ENCODE results near the gene SLC2A10.

Gene SLC2A10

DNA sequence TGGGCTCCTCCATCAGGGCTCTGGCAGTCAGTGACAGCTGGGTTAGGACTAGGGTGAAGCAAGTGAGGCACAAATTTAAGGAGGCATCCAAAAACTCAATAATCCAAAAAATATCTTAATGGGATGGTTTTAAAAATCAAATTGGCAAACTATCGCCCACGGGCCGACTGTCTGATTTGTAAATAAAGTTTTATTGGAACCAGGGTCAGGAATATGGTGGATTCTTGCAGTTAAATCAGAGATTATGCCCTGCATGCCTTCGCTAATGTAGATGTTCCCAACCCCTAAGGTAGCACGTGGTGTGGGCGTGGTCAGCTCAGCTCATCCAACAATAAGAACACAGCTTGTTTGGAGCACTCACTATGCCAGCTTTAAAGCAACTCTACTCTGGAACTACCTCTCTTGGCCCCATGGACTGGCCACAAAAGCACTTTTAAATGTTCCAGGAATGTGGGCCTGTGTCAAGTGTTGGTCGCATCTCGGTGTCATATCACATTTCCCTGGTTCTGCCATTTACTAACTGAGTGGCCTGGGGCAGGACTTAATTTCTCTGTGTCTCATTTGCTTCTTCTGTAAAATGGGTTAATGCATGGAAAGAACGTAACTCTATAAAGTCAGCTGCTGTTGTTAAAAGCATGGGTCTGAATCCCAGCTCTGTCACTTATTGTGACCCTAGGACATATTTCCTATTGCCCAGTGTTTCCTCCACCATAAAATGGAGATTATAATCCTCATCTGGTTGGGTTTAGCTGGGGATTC, 27.2 kb upstream of the SLC2A10 start:
- no peak for DNase-seq

DNA sequence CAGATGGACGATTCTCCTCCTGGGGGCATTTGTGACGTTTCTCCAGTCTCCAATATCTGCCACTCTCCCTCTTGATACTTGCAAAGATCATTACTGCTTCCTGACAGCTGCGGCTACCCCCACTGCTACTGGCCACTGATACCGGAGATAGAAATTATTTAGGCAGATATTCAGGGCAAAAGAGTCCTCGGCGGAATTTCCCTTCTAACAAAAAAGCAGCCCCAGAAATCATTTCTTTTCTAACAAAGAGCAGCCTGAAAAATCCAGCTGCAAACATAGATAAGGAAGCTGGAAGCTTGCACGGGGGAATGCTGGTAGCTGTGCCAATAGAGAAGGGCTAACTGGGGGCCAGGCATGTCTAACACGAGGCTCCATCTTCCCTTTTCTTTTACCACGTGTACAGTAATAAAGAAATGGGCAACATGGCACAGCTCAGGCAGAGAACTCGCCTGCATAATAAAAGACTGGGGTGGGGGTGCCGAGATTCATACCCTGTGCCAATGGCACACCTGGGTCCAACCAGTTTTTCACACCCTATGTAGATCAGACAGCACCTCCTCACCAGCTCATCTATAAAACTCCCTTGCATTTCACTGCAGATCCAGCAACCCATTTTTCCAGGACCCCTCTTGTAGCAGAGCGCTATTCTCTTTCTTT, 26.3 kb upstream of the SLC2A10 start:
- DNase-seq: no peak

- no peak for DNase-seq
Measured at GRCh38 chr20:46683668-46683938, 25.8 kb upstream of the SLC2A10 start.

DNA sequence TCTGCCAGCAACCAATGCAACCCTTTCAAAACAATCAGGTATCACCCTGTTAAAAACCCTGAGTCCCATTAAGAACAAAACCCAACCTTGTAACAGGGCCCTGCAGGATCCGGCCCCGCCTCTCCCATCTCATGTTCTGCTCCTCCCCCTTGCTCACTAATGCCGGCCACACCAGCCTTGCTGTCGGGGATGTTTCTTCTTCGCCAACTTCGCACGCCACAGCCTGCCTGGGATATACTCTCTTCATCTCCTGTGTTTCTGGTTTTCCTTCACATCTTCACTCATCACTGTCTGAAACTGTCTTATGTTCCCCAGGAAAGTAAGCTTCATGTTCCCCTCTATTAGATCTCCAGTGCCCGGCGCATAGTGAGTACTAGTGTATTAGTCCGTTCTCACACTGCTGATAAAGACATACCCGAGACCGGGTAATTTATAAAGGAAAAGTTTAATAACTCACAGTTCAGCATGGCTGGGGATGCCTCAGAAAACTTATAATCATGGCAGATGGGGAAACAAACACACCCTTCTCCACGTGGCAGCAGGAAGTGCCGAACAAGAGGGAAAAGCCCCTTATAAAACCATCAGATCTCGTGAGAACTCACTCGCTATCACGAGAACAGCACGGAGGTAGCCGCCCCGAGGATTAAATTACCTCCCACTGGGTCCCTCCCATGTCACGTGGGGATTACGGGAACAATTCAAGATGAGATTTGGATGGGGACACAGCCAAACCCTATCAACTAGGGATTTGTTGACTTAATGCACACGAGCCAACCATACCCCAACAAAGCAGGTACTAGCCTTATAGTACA, 25.3 kb upstream of the SLC2A10 start:
- DNase-seq: no peak

DNA sequence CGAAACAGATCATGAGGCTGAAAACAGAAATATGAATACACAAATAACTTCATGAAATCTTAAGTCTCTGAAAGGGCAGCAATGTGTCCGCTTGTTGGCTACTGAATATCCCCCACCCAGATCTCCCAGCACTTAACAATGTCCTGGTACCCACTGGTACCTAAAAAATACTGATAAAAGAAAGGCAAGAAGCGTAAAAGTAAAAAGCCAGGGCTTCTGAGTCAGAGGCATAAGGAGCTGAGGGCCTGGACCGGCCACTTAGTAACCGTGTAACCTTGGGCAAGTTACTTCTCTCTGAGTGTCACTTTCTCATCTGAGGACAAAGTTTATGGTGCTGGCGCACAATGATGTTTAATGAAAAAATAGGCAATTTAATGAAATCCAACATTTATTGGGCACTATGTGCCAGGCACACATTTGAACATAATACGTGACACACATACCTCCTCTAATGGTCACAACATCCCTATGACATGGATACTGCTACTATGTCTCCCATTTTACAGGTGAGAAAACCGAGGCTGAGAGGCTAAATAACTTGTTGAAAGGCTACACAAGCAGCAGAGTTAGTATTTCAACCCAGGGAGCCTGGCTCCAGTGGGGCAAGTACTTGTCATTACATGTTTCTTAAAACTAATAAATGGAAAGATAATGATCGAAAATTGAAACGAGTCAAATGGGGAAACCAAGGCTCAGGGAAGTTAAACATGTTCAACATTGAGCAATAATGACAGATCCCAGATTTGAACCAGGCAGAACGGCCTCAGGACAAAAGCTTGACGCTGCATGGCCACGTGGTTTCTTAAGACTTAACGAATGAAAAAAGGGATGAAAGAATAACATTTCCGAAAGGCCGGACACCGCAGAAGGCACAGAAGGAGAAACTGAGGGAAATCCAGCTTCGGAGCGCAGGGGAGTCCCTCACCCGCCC, 21.0 kb upstream of the SLC2A10 start:
- no peak for DNase-seq

DNA sequence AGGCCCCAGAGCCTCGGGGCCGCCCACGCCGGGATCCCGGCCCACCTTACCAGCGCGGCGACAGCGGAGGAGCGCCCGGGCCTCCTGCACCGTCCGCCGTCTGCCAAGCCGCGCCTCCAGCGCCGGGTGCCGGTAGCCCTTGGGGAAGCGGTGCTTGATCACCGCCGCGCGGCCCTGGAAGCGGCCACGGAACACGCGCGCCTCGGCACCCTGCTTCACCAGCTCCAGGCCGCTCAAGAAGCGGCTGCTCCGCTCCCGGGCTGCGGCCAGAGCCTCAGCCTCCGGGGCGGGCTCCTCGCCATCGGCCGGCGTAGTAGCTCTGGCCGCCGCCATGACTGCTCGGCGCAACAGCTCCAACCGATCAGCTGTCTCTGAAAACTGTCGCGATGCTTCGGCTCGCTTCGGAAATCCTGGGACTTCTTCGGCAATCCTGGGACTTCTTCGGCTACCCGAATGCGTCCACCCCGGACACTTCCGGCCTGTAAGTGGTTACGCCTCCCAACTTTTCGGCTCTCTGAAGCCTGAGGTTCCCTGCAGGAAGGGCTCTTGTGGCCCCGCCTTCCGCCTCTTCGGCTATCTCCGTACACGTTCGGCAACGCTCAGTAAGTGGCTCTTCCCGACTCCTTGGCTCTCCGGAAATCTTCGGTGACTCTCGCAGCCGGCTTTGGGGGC, 20.2 kb upstream of the SLC2A10 start, which contains the start of gene TP53RK:
TSS of gene TP53RK (minus strand) at position 363 of the 672 bp plus-strand sequence. CDS start at position 333, 30 bp downstream.
- peak; percentile 97 for DNase-seq

DNA sequence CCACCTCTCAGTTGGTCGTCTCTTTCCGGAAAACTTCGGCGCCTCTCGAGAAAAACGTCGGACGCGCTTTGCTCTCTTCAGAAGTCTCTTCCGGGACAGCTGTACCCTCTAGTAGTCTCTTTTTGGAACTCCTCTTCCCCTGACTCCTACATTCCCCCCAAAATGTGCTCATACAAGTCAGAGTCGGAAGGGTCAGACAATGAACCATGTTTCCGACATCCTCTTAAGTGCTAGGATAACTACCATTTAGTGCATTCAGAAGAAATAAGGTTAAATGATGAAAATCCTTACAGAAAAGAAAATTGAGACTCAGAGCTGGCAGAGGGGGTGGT, 19.7 kb upstream of the SLC2A10 start:
- DNase-seq: no peak

- no peak for DNase-seq
Measured at GRCh38 chr20:46690219-46691106, 19.0 kb upstream of the SLC2A10 start.

GRCh38 chr20:46691196-46691595, 18.3 kb upstream of the SLC2A10 start:
- no peak for DNase-seq

GRCh38 chr20:46694484-46694883, 15.0 kb upstream of the SLC2A10 start:
- no peak for DNase-seq

DNA sequence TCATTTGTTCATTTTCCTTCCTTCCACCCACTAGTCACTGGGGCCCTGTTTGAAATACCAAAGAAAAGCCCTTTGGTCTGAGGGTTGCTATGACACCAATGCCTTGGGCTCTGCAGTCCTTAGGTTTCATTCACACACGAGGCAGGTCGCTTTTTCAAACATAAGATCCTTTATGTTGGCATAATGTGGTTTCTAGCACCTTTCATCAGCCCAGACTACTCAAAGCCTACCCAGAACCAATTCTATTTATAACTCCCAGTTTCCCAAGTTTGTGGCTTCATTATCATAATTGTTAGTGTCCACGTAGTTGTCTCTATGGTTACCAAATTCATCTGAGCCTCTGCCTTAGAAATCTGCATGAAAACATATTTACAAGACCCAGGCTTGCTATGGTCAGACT, 13.6 kb upstream of the SLC2A10 start:
- no peak for DNase-seq

DNA sequence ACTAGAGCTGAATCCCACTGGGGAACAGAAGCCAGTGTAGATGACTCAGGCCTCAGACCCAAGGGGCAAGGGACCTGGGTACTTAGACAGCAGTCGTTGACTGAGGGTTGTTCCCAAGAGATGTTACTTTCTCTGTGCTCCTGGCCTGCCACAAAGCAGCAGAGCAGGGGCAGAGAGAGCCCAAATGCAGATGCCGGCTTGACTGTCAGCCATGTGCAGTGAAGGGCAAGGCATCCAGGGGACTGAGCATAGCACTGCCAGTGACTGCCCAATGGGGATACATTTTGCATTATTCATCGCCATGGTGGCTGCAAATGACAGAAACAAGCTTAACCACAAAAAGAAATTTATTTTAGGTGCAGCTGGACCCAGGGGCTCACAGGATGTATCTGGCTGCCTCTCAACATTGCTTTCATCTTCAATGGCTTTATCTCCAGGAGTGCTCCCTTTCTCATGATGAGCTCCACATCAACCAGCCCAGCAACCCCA, 12.6 kb upstream of the SLC2A10 start:
- no peak for DNase-seq

- no peak for DNase-seq
Measured at GRCh38 chr20:46698788-46699187, 10.7 kb upstream of the SLC2A10 start.

DNA sequence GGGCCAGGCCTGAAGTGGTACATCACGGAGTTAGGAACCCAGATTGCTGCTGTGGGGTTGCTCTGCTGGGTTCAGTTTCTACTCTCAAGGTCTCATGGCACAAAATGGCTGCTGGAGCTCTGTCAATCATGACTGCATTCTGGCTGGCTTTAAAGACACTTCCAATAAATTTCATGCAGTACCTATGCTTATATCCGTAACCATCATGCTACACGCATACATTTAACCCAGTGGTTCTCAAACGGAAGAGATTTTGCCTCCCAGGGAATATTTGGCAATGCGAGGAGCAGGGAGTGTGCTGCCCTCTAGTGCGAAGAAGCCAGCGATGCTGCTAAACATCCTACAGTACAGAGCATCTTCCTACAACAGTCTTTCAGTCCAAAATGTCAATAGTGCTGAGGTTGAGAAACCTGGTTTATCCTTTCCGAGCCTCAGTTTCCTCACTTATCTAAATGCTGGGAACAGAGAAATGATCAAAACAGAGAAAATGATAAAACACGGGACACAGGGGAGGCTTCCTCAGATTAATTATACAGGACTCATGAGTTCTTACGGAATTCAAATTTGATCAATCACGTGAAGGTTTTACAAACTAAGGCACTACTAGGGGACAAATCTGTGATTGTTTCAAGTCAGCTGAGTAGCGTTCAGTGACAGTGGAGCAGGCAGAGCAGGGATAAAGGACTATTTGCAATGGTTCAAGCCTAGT, 9.6 kb upstream of the SLC2A10 start:
- no peak for DNase-seq

DNA sequence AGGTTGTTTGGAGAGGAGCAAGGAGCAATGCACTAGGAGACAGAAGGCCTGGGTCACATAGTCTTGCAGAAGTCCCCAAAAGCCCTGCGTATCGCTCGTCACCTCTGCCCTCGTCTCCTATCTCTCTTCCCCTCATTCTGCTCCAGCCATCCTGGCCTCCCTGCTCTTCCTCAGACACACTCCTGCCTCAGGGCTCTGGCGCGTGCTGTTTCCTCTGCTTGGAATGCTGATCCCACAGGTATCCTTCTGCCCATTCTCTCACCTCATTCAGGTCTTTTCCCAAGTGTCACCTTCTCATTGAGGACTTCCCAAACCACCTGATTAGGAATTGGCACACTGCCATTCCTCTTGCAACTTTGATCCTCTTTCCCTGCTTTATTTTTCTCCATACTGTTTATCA, 9.0 kb upstream of the SLC2A10 start:
- DNase-seq: no peak

GRCh38 chr20:46701057-46701456, 8.4 kb upstream of the SLC2A10 start:
- no peak for DNase-seq

GRCh38 chr20:46701556-46701955, 7.9 kb upstream of the SLC2A10 start:
- no peak for DNase-seq

GRCh38 chr20:46701986-46702385, 7.5 kb upstream of the SLC2A10 start:
- DNase-seq: no peak

DNA sequence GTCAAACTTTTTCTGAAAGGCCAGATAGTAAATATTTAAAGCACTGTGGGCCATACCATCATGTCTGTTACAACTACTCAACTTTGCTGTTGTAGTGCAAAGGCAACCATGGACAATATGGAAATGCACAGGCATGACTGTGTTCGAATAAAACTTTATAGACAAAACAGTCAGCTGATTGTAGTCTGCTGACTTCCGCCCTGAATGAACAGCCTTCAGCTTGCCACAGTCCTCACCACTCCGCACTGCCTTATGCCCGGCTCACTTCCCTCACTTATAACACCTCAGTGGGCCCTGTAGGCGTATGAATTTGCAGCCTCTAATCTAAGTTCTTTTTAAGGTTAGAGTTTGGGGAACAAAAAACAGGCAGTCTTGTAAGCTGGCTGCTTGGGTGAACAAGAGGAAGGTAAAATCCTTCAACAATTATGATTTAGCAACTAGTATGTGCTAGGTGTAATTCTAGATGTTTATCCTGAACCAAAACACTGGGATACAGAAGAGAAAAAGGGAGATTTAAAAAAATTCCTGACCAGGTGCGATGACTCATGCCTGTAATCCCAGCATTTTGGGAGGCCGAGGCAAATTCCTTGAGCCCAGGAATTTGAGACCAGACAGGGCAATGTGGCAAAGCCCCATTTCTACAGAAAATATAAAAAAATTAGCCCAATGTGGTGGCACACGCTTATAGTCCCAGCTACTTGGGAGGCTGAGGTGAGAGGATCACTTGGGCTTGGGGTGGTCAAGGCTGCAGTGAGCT, 6.8 kb upstream of the SLC2A10 start:
- no peak for DNase-seq

DNA sequence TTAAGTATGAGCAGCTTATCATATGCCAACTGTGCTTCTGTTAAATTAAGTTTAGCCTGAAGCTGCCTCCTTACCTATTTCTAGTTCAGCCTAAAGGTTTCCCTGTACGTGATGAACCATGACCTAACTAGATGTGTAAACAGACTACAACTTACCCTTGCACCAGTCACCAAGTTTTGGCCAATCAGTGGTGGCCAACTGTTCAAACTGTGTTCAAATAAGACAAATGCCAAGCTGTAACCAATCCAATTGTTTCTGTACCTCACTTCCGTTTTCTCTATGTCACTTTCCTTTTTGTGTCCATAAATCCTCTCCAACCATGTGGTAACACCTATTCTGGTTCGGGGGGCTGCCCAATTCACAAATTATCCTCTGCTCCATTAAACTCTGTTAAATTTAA, 6.0 kb upstream of the SLC2A10 start:
- DNase-seq: no peak

All from NK-92 treated with Interleukin-12 subunit alpha and Interleukin-12 subunit beta, amount 100 ng/mL, for 24 hours (cell line).